ENCODE data around the gene SLFN12. TPM values are rescaled to one million over a fixed set of nuclear protein-coding genes. Genes with fewer than 3 reads are reported as not detected.

SLFN12 gene
- 0.08 TPM in 1 of 5 replicates, not detected in the others for total RNA-seq (2022; extraction: Qiagen RNA extraction; ENCODE audit: low read depth)

DNA sequence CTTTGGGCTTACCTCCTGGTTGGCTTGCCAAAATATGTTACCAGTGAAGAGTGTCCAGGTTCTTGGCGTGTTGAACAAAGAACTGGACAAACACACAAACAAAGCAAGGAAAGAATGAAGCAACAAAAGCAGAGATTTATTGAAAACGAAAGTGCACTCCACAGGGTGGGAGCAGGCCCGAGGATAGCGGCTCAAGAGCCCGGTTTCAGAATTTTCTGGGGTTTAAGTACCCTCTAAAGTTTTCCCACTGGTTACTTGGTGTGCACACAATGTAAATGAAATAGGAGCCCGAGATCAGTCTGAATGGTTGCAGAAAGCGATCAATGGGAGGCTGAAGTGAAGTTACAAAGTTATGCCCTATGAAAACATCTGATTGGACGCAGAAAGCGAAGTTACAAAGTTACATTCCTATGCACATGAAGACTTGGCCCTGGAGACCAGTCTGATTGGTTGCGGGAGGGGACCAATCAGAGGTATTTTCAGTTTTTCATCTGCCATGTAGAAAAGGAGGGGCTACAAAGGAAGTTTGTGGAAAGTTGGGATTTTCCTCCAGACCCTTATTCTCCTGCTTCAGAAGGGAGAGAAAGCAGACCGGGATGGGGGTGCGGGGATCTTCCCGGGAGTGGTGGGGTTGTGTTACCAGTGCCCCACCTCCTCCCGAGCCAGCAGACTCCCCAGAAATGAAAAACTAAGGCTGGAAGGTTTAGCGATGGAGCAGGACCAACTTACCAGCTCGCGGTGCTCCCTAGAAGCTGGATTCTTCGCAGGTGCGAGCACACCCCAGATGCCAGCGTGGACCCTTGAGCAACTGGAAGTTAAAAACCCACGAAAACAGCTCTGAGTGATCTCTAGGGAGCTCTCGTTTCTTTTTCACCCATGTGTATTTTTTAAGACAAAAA lies at the start of gene SLFN12:
TSS of gene SLFN12 (minus strand) at position 325 of the 899 bp plus-strand sequence. CDS start 9,472 bp downstream, outside the sequence.

DNA sequence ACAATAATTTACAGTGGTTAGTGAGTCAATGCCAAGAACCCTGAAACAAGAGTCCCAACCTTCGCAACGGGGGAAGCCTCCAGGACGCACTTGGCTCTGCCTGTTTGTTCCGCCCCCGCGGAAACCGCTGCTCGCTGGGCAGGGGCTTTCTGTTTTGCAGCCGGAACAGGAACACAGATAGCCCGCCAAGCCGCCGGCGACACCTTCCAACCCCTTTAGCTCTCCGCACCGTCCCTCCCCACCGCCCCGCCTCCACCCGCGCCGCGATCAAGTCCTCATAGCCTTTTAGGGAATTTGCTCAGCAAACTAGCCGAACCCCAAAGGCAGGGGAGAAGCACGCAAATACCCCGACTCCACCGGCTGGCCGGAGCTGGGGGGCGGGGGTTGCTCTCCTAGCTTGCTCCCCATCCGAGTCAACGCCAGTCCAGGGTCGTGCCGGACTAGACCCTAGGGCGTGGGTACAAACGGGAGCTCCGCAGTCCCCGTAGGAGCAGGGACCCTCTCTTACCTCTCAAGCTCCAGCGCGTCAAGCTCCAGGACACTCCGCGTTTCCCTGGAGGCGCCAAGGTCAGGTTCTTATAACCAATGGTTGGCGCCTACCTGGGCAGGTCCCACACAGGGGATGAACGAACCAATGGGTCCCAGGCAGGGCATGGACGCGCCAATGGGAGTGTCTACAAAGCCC lies 16.1 kb upstream of the SLFN12 start, which contains the start of gene SLFN13:
TSS of gene SLFN13 (minus strand) at position 553 of the 685 bp plus-strand sequence. CDS start 3,086 bp downstream, outside the sequence.

GRCh38 chr17:35373534-35373983 lies 58.7 kb downstream of the SLFN12 start, which contains the start of gene SLFN11:
SLFN11 (minus strand) TSS chr17:35373621; CDS start chr17:35363807, 9,814 bp downstream.

Other genes starting within 250 kb of the SLFN12 start
- not detected in 5 replicates for gene SLC35G3, start 238.1 kb downstream of the SLFN12 start, total RNA-seq (2022; extraction: Qiagen RNA extraction; ENCODE audit: low read depth)
- gene SLFN5, start 189.4 kb downstream of the SLFN12 start, total RNA-seq (2022; extraction: Qiagen RNA extraction; ENCODE audit: low read depth): 3.5 to 4.5 TPM (median 4.0 TPM) in 5 replicates
- 4.0 to 6.7 TPM (median 6.1 TPM) in 5 replicates for gene SLFN11, start 58.9 kb downstream of the SLFN12 start, total RNA-seq (2022; extraction: Qiagen RNA extraction; ENCODE audit: low read depth)
- 2.6 to 4.4 TPM (median 3.7 TPM) in 5 replicates for gene SLFN13, start 16.3 kb upstream of the SLFN12 start, total RNA-seq (2022; extraction: Qiagen RNA extraction; ENCODE audit: low read depth)
- 0.09 TPM in 1 of 5 replicates, not detected in the others for gene SLFN12L, start 105.2 kb upstream of the SLFN12 start, total RNA-seq (2022; extraction: Qiagen RNA extraction; ENCODE audit: low read depth)
- gene SLFN14, start 128.3 kb upstream of the SLFN12 start, total RNA-seq (2022; extraction: Qiagen RNA extraction; ENCODE audit: low read depth): not detected in 5 replicates
- 6.6 to 9.2 TPM (median 7.5 TPM) in 5 replicates for gene PEX12, start 146.1 kb upstream of the SLFN12 start, total RNA-seq (2022; extraction: Qiagen RNA extraction; ENCODE audit: low read depth)
- 119 to 148 TPM (median 137 TPM) in 5 replicates for gene AP2B1, start 154.8 kb upstream of the SLFN12 start, total RNA-seq (2022; extraction: Qiagen RNA extraction; ENCODE audit: low read depth)

Data from A549 treated with GW870086 at 1 μM for 4 hours (cell line).